ENCODE data around the gene DHFR2.

- TF ChIP-seq ZNF169 (tag by site-specific recombination; IDR thresholded peaks at IDR 0.05) (no peak), ZNF112 (tag by site-specific recombination; IDR thresholded peaks at IDR 0.05) (no peak)
These were observed 26.4 kb upstream of the DHFR2 start for GRCh38 chr3:94089126-94089525.

Measured in HEK293 (cell line).